Hippocampal formation (tissue), 2 donors: ENCODE results near the gene LAT.

Experiments
- DNase-seq, 2 donors: peaks; one replicate each; lab custom pipeline; 2025; lab: John Stamatoyannopoulos, UW

Gene LAT

DNA sequence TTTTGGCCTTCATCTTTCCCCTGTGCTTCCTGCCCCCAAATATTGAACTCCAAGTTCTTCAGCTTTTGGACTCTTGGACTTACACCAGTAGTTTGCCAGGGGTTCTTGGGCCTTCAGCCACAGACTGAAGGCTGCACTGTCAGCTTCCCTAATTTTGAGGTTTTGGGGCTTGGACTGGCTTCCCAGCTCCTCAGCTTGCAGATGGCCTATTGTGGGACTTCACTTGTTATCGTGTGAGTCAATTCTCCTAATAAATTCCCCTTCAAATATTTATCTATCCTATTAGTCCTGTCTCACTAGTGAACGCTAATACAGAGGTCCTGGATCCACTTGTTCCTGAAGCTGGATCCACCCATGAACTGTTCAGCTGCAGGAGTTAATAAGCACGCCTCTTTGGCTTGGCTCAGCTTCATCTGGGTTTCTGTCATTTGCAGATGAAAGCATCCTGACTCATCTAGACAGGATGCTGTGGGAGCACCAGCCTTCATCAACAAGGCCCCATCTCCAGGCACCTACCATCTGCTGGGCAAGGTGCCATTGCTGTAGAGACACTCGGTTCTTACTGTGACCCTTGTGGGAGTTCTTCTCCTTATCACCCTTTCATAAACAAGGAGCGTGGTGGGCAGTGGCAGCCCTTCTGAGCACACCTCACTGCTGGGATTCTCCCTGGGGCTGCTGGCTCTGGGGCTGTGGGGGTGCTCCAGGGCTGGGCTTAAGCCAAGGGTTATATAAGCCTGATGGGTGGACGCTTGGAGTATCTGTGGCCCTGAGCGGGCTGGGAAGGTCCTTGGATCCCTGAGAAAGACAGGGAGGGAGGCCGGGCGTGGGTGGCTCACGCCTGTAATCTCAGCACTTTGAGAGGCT lies 23.1 kb downstream of the LAT start:
- no peak for DNase-seq

GRCh38 chr16:29009050-29009837 lies 24.4 kb downstream of the LAT start:
- DNase-seq, result no peak

GRCh38 chr16:29009838-29010166 lies 24.9 kb downstream of the LAT start:
- DNase-seq, result no peak

- no peak for DNase-seq
Measured at GRCh38 chr16:29011112-29011511, 26.3 kb downstream of the LAT start.

DNA sequence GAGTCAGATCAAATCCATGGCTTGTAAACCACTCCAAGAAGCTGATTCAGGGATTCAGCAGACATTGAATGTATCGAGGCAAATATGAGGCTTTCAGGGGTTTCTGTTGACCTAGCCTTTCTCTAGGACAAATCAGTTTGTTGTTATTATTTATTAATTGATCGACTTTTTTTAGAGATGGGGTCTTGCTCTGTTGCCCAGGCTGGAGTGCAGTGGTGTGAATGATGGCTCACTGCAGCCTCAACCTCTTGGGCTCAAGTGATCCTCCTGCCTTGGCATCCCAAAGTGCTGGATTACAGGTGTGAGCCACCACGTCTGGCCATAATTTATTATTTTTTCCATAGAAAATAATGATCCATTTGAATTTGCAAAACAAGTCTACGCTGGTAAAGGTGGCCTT lies 27.0 kb downstream of the LAT start:
- no peak for DNase-seq

DNA sequence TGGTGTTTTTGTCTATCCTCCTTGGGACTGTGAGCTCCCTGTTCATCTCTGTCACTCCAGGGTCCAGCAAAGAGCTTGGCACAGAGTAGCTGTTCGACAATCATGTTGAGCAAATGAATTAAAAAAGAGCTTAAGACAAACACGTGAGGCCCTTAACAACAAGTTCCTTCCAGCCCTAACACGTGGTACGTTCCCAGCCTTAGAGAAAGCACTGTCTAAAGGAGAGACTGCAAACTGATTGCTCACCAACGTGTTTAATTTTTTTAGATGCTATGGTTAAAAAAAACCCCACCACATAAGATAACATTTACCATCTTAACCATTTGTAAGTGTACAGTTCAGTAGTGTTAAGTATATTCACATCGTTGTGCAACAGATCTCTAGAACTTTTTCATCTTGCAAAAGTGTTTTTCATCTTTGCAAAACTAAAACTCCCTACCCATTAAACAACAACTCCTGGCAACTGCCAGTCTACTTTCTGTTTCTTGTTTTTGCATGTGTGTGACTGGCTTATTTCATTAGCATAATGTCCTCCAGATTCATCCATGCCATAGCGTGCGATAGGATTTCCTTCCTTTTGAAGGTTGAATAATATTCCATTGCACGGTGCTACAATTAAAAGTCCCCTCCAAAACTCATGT lies 28.2 kb downstream of the LAT start:
- no peak for DNase-seq

GRCh38 chr16:29014561-29015069 lies 29.8 kb downstream of the LAT start:
- DNase-seq, result no peak

- no peak for DNase-seq
Measured at GRCh38 chr16:29022196-29022595, 37.3 kb downstream of the LAT start.

DNA sequence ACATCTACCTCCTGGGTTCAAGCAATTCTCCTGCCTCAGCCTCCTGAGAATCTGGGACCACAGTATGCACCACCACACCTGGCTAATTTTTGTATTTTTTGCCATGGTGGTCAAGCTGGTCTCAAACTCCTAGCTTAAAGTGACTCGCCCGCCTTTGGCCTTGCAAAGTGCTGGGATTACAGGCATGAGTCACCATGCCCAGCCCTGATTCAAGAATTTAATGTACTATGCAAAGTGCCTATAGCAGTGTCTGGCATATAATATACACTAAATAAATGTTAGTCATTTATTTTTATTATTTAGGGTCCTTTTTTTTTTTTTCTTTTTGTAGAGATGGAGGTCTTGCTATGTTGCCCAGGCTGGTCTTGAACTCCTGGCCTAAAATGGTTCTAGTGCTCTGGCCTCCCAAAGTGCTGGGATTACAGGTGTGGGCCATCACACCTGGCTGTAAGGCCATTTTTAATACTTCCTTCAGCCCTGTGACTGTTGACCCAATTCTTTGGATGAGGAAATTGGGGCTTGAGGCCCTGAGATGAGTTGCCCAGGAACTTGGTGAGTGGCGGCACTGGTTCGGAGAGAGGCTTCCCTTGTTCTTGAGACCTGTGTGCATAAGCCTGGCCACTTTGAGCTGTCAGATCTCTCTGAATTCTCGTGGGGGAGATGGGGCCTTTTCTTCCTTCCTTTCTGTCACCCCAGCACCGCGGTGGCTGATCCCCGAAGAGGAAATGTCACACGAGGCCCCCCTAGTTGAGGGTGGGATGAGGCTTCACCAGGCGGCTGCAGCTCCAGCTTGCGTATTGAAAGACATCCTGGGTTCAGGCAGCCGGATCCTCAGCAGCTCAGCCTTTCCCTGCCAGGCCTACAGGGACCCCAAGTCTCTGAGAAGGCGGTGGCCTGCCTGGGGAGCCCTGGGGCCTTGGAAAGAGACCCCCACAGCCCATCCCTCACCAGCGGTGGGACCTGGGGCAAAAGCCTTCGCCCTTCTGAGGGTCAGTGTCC lies 38.7 kb downstream of the LAT start:
- DNase-seq, result no peak

DNA sequence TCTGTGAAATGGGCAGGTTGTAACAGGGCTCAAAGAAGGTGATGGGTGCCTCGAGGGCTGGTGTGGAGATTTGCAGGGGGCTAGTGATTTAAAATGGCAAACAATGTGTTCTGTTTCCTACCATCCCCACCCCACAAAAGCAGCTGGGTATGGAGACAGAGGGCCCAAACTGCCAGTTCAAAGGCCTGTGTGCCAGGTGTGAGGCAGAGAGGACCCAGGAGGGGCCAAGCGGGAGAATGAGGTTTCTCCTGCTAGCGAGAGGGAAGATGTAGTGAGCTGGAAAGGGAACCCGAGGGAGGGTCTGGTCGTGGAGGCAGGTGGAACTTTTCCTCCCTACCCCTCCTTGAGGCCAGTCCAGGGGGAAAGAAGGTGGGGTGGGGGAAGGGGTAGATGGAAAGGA lies 39.4 kb downstream of the LAT start:
- no peak for DNase-seq

GRCh38 chr16:29025218-29025617 lies 40.4 kb downstream of the LAT start:
- no peak for DNase-seq

DNA sequence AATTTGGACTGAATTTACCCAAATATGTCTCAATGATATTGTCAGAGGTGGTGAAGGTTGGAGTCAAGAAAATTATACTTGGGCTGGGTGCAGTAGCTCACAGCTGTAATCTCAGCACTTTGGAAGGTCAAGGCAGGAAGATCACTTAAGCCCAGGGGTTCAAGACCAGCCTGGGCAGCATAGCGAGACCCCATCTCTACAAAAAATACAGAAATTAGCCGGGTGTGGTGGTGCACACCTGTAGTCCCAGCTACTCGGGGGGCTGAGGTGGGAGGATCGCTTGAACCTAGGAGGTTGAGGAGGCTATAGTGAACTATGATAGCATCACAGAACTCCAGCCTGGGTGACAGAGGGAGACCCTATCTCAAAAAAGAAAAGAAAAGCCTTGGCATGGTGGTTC lies 40.9 kb downstream of the LAT start:
- DNase-seq, result no peak

GRCh38 chr16:29028457-29029167 lies 43.8 kb downstream of the LAT start:
- no peak for DNase-seq

DNA sequence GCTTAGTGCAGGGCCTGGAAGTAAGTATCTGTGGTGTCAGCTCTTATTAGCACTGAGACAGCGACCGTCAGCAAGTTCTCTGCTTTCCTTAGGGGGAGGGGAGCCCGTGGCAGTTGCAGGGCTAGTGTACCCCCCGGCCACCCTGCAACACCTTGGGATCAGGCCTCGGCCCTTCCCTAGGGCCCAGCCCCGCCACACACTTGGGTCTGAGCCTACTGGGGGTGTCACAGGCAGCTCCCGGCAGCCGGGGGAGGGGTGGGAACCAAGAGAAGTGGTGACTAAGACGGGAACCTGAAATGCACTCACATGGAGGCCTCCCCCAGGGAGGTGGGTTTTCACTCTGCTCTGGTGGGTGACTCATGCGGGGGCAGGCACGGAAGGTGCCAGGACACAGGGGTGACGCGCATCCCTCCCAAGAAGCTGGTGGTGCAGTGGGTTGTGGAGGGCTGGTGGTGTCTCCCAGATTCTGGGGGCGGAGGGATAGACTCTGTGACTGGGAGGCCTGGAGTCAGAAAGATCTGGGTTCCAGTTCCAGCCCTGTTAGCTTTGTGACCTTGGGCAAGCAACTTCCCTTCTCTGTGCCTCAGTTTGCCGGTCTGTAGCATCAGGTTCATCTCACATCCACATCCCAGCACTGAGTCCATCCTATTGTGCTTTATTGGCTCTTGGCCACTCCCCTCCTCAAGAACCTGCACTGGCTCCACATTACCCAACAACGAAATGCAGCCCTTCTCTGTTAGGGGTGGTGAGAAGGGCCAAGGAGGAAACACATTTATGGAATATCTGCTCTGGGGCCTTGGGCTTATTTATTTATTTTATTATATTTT lies 44.5 kb downstream of the LAT start:
- no peak for DNase-seq

GRCh38 chr16:29030086-29030840 lies 45.4 kb downstream of the LAT start:
- DNase-seq, result no peak
